Measurements from ENCODE around the gene ADPRHL1.

The ADPRHL1 gene

GRCh38 chr13:113367771-113368170, 85.5 kb downstream of the ADPRHL1 start:
- no peak for DNase-seq (ENCODE audit: low spot score)
- POLR2A ChIA-PET (ENCODE audit: low non-redundant PET), result no interaction called here
- no peak overlapping the region for H3K27ac ChIP-seq
- CTCF ChIA-PET, result no interaction called here
- no peak for TF ChIP-seq CTCF (conservative IDR thresholded peaks at IDR 0.05; ENCODE audit: low read depth)

GRCh38 chr13:113367020-113367560, 86.2 kb downstream of the ADPRHL1 start:
- DNase-seq (ENCODE audit: low spot score), result no peak
- no peak overlapping the region for H3K27ac ChIP-seq
- ChIA-PET CTCF (interaction anchor here (0.6 kb wide), 1 partner anchor 91 kb away, joined by 3 read pairs; no protein-coding TSS in a partner anchor), POLR2A (ENCODE audit: low non-redundant PET) (no interaction called here)
- no peak for TF ChIP-seq CTCF (conservative IDR thresholded peaks at IDR 0.05; ENCODE audit: low read depth)

GRCh38 chr13:113365971-113366588, 87.2 kb downstream of the ADPRHL1 start:
- CTCF ChIA-PET, result interaction anchor here (0.6 kb wide), 2 partner anchors 13 to 73 kb away, joined by 3 to 5 read pairs; no protein-coding TSS in a partner anchor
- POLR2A ChIA-PET (ENCODE audit: low non-redundant PET), result no interaction called here
- no peak overlapping the region for H3K27ac ChIP-seq
- DNase-seq (ENCODE audit: low spot score), result no peak
- no peak for TF ChIP-seq CTCF (conservative IDR thresholded peaks at IDR 0.05; ENCODE audit: low read depth)

- ChIA-PET POLR2A (ENCODE audit: low non-redundant PET) (no interaction called here), CTCF (interaction anchor here (0.6 kb wide), 2 partner anchors 14 to 73 kb away, joined by 3 to 5 read pairs; no protein-coding TSS in a partner anchor)
- no peak for TF ChIP-seq CTCF (conservative IDR thresholded peaks at IDR 0.05; ENCODE audit: low read depth)
- no peak overlapping the region for H3K27ac ChIP-seq
- no peak for DNase-seq (ENCODE audit: low spot score)
These were observed 87.7 kb downstream of the ADPRHL1 start for GRCh38 chr13:113365583-113365970.

- H3K27ac ChIP-seq, result peak overlapping the region; percentile 71
- no peak for DNase-seq (ENCODE audit: low spot score)
- CTCF ChIA-PET, result interaction anchor here (0.6 kb wide), 1 partner anchor 74 kb away, joined by 3 read pairs; no protein-coding TSS in a partner anchor
- POLR2A ChIA-PET (ENCODE audit: low non-redundant PET), result no interaction called here
- TF ChIP-seq CTCF (conservative IDR thresholded peaks at IDR 0.05; ENCODE audit: low read depth), result no peak
These were observed 88.2 kb downstream of the ADPRHL1 start for GRCh38 chr13:113364901-113365582.

- ChIA-PET POLR2A (ENCODE audit: low non-redundant PET) (no interaction called here), CTCF (interaction anchor here (0.6 to 1.2 kb wide), 2 partner anchors 29 to 343 kb away, joined by 3 read pairs; no protein-coding TSS in a partner anchor)
- peak overlapping the region; percentile 71 for H3K27ac ChIP-seq
- DNase-seq (ENCODE audit: low spot score), result no peak
- no peak for TF ChIP-seq CTCF (conservative IDR thresholded peaks at IDR 0.05; ENCODE audit: low read depth)
These were observed 88.9 kb downstream of the ADPRHL1 start for GRCh38 chr13:113364311-113364889.

Measured in RWPE1 (cell line).